ENCODE measurements around the gene TMEM106B.
"Not testable (repeated sequence)": the region's sequence is repeated elsewhere in the genome, so short reads cannot be mapped to it uniquely, and the experiment has no call there.

Gene TMEM106B

DNA sequence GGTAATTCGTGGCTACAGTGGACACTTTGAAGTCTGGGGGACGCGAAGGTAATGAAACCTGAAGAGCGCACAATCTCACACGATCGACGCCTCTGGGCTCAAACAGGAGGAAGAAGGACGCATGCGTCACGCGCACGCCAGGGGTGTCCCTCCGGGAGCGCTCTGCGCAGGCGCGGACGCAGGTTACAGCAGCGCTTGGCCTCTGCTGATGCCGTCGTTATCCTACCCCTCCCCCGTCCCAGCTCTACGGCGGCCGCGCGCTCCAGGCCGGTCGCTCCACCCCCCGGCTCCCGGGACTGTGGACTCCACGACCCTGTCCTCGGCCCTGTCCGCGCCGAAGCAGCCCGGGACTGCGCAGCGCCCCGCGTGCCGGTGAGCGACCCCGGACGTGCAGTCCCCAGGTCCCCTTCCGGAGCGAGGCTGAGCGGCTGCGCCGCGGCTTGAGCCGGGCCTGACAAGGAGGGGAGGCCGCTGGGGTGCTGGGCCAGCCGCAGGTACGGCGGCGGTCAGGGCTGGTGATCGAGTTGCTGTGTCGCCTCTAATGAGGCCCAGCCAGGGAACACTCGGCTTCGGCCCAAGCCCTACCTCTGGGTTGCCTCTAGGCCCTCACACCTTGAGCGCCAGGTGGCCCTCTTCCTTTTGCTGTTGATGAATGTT lies at the start of gene TMEM106B:
TMEM106B (plus strand) TSS at position 241 of the 657 bp plus-strand sequence. CDS start 3,517 bp downstream, outside the sequence.
- peak; percentile 63 to 97 (median 94) for DNase-seq

DNA sequence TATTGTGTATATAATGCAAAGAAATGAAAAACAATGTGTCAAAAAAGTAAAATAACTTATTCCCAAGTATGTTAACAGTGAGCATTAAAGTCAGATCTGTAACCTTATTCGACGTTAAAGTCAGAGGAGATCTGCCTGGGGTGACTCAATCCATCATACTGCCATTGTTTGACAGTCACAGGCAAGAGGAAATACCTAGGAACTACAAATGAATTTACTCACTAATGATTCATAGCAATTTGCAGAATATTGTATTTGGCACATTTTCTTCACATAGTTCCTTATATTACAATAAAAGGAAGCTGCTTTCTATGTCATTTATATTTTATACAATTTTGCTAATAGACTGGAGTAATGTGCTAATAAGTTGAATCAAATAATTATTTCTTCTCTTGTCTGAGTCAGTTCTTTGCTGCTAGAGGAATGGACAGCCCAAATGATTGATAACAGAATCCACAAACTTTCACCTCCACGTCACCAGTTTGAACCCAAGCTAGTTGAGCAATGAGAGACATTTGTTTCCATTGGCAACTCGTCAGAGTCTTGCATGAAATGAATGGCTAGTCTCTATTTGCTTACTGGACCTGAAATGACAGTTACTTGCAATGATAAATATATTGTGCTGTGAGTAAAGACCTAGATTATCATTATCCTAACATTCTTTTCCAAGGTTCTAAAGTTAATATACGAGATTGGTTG lies 48.5 kb upstream of the TMEM106B start:
- no peak for DNase-seq

DNA sequence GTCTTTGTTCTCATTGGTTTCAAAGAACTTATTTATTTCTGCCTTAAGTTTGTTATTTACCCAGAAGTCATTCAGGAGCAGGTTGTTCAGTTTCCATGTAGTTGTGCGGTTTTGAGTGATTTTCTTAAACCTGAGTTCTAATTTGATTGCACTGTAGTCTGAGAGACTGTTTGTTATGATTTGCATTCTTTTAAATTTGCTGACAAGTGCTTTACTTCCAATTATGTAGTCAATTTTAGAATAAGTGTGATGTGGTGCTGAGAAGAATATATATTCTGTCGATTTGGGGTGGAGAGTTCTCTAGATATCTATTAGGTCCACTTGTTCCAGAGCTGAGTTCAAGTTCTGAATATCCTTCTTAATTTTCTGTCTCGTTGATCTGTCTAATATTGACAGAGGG lies 43.0 kb upstream of the TMEM106B start:
- not testable (repeated sequence) for DNase-seq

DNA sequence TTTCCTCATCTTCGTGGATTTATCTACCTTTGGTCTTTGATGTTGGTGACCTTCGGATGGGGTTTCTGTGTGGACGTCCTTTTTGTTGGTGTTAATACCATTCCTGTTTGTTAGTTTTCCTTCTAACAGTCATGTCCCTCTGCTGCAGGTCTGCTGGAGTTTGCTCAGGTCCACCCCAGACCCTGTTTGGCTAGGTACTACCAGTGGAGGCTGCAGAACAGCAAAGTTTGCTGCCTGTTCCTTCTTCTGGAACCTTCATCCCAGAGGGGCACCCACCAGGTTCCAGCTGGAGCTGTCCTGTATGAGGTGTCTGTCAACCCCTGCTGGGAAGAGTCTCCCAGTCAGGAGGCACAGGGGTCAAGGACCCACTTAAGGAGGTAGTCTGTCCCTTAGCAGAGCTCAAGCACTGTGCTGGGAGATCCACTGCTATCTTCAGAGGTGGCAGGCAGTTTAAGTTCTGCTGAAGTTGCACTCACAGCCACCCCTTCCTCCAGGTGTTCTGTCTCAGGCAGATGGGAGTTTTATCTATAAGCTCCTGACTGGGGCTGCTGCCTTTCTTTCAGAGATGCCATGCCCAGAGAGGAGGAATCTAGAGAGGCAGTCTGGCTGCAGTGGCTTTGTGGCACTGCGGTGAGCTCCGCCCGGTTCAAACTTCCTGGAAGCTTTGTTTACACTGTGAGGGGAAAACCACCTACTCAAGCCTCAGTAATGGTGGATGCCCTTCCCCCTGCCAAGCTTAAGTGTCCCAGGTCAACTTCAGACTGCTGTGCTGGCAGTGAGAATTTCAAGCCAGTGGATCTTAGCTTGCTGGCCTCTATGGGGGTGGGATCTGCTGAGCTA lies 40.9 kb upstream of the TMEM106B start:
- not testable (repeated sequence) for DNase-seq

DNA sequence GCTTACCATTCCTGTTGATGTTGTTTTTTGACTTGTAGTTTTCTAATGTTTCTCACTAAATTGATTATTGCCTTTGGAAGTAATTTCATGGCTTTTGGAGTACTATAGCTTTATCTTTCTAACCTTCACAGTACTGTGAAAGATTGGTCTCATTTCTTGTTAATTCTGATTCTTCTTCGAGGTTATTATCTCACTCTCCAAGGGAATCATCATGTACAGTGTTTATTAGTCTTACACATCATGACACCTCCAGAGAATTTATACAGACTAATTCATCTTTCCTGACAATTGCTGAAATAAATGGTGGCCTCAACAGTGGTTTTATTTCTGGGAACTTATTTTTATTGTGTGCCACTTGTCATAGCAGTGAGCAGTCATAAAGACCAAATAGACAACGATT lies 37.4 kb upstream of the TMEM106B start:
- no peak for DNase-seq

DNA sequence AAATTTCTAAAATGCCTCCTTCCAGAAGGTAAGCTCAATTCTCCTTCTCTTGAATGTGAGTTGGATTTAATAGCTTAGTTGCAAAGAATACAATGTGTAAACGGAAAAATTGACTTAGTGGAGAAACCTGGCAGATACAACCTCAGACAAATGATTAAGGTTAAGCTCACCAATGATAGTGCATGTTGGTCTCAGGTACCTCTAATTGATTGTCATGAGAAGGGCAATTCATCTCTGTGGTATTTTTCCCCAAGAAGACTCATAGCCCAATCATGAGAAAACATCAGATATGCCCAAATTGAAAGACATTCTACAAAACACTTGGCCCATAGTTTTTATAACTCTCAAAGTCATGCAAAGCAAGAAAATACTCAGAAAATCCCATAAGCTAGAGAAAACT lies 36.2 kb upstream of the TMEM106B start:
- DNase-seq, result no peak

DNA sequence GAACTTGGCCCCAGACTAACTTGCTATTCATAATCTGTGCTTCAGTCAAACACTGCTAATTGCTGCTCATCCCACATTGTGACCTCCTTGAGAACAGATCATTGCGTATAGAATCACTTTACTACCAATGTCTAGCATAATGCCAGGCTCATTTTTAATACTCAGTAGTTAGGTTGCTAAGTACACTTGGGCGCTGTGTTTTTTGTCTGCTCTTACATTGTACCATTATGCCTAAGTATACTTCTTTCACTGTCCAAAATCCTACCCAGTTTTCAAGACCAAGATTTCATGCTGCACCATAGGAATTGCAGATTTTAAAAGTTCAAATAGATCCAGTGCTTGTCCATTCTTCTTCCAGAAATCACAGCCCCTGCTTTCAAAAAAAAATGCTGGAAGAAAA lies 32.8 kb upstream of the TMEM106B start:
- DNase-seq, result no peak

DNA sequence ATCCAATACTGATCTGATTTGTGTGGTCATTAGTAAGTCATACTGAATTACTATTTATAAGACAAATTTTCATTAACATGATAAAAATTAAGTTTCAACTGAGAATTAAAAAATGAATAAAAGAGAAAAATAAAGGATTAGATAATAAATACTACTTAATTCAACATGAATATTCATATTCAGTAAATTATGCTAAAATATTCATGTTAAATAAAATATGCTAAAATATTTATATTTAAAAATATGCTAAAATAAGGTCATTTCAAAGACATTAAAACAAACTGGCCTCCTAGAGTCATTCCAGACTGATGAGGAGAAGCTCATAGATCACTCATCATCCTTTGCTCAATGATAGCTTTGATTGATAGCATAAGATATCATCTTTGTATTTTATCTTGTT lies 16.7 kb upstream of the TMEM106B start:
- DNase-seq, result no peak

DNA sequence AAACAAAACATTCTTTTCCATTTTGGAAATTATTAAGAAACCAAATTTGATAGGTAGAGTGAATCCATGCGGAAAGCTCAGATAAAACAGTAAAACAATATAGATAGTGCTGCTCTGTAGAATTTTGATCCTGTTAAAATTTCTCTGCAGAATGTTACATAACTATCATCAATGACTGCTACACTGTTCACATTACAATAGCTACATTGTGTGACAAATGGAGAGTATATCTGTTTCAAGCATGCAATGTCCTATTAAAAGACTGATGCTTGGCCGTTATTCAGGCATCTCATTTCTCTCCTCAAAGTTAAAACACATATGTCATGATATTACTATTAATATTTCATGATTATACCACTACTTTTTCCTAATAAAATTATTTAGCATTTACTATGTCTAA lies 14.7 kb upstream of the TMEM106B start:
- no peak for DNase-seq

DNA sequence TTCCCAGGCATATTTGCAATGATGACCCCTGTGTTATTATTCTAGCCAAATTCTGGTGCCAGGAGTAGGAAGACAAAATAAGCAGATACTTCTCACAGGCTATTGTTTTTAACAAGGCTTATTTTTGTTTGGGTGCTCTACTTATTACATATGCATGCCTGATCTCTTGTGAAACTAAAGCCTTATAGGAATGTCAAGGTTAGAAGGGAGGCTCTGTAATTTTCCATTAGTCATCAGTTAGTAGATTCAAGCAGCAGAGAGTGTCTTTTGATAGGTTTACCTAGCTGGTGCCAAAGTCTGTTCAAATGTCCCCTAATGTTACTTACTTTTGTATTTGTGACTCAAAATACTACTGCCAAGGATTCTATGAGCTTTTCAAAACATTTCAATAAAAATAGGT lies 11.7 kb upstream of the TMEM106B start:
- DNase-seq, result no peak

DNA sequence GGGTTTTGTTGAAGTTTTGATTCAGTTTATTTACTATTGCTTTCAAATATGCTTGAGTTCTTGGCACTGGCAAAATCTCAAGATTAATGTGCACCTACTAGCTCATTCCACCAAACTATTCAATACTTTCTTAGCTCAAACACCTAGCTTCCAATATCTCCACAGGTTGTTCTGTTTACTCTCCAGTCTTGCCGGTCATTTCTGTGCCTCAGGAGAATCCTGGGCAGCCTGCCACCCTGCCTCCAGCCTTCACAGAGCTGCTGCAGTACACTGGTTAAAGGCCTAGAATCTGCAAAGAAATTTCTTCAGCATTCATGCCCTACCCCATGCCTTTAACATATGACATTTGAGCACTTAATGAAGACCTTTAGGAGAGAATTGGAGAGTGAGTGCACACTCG lies 4.0 kb upstream of the TMEM106B start:
- no peak for DNase-seq

DNA sequence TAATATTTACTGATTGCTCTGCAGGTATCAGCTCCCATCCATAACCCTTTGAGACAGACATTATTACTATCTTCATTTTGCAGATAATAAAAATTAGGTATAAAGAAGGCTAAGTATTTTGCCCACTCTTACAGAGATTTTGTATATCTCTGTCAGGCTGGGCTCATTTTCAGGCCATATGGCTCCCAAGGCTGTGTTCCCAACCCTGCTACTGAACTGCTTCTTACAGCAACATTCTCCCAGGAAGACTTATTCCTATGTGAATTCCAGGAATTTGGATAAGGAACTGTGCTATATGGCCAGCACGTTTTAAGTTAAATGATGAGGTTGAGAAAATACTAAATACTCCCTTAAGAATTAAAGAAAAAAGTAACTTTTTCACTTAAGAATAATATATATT lies 1.9 kb upstream of the TMEM106B start:
- no peak for DNase-seq

DNA sequence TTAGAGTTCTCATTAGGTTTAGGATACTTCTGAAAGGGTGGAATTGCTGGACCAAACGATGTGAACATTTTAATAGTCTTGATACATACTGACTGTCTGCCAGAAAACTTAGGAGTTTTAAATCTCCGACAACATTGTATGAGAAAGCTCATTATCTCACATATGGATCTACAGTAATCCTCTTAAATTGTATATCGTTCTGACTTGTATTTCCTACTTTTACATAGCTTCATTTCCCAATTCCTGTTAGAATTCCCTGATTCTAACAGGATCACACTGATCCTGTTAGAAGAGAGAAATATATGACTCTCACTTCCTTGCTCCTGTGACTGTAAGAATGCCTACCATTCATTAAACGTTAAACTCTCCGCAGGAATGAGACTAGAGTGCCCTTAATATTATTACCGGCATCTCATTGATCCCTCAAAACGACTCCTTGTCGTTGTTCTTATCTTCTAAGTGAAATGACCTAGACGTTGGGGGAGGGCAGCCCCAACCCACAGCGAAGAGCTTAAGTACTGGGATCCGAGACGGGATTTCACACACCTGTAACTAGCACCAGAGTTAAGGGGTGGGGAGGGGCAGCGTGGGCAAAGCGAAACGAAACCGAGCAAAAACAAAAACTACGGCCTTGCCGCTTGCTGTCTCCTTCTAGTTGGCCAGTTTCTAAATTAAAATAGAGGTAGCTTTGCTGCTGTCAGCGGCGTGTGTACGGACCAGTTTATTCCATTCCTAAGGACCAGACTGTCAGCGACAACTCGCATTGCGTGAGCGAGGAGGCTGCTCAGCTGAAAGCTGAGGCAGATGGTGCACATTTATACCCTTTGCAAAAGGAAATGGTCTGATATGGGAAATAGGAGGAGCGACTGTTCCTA lies 678 bp upstream of the TMEM106B start:
- DNase-seq, result peak in 6 of 14 donors; percentile 53 to 81 (median 64)

DNA sequence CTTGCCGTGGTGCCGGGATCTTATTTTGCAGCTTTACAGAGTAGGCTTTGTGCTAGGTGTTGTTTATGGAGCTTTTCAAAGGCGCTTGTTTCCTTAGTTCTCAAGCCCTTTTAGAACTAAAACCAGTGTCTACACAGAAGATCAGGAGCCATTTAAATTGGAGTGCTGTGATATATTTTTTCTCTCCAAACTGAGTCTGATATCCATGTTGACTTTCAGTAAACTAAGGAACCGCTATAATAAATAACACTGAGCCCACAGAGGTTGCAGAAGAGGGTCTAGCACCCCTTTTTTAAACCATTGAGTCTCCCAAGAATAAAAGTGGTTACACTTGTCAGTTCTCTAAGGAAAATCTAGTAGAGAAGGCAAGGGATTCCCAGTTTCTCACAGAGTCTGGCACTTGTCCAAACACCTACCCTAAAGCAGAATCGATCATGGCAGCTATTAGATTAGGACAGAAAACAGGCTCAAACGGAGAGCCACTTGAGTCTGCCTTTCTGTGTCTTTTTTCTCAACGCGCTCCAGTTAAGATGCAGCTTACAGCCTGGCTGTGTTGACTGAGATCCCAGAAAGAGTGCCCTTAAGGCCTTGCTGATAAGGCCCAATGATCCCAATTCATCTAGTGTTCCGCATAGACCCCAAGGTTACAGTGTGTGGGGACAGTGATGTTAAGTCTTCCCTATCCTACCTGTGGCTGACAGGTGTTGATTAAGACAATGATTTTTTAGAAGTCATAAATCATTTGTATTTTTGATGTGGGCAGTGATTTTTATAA lies 804 bp downstream of the TMEM106B start:
- DNase-seq, result peak in 1 of 14 donors; percentile 42

DNA sequence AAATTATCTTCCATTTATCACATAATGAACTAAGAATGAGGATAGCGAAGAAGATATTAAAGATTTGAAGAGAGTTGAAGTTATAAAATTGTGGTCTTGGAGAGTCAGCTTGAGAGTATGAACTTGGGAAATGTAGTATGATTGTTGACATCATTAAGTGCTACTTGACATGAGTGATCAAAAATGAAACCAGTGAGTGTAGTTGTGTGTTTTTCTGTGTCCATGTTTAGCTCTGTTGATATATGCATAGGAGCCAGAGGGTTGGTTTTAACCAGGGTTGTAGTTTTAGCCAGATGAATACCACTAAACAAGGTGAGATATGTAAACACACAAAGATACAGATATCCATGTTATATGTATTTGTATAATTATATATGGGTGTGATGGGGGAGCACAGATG lies 6.2 kb downstream of the TMEM106B start:
- no peak for DNase-seq

DNA sequence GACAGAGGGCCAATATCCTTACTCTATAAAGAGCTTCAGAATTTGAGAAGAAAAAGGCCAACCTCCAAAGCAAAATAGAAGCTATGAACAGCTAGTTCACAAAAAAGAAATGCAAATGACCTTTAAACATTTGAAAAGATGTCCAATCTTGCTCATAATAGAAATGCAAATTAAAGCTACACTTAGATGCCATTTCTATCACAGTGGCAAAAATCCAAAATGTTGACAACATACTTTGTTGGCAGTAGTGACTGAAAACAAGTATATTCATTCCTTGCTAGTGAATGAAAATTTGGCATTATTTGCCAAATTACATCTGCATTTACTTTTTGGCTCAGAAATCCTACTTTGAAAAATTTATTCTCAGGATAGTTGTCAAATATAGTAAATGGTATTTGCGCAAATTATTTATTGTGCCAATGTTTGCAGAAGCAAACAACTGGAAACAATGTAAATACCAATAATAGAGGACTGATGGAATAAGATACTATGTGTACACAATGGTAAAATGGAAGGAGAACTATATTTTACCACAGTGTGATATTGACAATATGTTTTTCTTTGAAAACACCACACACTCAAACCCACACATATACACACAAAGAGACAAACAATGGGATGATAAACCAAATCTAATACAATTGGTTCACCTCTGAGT lies 9.4 kb downstream of the TMEM106B start:
- no peak for DNase-seq

DNA sequence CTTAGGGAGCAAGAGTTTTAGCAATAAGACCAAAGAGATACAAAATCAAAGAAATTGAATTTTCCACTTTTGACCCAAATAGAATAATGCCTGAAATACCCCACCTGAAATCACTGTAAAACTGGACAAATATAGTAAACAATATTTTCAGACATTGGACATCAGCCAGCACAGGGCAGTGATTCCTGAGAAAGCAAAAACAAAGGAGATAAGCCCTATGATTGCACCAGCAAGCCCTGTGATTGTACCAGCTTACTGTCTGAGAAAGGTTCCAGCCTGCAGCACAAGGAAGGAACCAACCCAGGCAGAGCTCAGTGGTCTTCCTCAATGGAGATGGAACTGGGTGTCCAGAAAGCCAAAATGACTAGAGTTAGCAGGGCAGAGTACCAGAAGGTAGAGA lies 10.3 kb downstream of the TMEM106B start:
- DNase-seq, result no peak

DNA sequence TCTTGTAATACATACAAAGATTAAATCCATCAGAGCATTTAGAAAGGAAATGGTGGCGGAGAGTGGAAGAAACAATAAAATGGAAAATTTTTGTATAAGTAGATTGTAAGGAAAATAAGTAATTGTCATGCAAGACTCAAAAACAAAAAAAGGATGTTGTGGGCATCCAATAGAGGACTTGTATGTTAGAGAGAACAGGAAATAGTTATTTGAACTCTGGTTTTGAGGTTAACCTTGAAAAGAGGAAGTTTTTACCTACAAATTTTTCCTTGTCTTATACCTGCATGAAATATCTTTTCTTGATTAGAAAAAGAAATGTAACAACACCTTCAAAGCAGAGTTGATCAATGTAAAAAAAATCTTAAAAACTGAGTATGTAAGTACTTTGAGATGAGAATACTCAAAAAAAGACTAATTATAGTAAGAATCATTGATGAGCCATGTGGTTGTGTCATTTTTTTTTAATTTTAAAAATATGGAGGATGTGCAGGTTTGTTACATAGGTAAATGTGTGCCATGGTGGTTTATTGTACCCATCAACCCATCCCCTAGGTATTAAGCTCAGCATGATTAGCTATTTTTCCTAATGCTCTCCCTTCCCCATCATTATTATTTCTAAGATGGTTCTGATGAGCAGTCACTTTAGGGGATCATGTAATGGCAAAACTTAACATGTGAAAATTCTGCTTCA lies 11.9 kb downstream of the TMEM106B start:
- no peak for DNase-seq

DNA sequence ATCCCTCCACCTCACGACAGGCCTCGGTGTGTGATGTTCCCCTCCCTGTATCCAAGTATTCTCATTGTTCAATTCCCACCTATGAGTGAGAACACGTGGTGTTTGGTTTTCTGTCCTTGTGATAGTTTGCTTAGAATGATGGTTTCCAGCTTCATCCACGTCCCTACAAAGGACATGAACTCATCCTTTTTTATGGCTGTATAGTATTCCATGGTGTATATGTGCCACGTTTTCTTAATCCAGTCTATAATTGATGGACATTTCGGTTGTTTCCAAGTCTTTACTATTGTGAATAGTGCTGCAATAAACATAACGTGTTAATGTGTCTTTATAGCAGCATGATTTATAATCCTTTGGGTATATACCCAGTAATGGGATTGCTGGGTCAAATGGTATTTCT lies 13.9 kb downstream of the TMEM106B start:
- DNase-seq, result not testable (repeated sequence)

DNA sequence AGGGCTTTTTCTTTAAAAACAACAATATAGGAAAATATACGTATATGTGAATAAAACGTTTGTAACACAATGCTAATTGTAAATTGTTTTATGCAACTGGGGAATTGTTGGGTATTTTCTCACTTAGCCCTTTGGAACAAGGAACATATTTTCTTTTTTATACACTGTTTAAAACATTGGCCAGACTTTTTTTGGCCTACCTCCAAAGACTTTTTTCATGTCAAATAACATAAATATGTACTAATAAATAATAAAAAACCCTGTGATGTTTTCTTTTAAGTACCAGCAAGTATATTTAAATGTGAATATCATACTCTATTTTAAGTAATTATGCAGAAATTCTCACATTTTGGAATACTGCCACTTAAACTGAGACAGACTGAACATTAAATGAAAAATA lies 15.7 kb downstream of the TMEM106B start:
- no peak for DNase-seq
